GM12878 (cell line): Measurements from ENCODE around the gene ZMIZ1. TPM values are rescaled to one million over a fixed set of nuclear protein-coding genes. Genes with fewer than 3 reads are reported as not detected.

ENCODE experiments used
- BCL3 ChIP-seq: IDR thresholded peaks from 2 replicates; pipeline ENCODE4 v1.6.1; 2011; ENCODE audit warnings: borderline replicate concordance, low read depth, mild to moderate bottlenecking, moderate library complexity, low read length; ENCODE audit not compliant: insufficient read depth, poor library complexity, severe bottlenecking
- BHLHE40 ChIP-seq, 2 experiments: fragments of 450-650 bp in 1 of 2; IDR thresholded peaks; 2 replicates each; pipeline ENCODE4 v1.6.1; 2011 to 2017; ENCODE audit warnings: low read depth in 2 of 2, borderline replicate concordance in 1 of 2, improper control_type of control experiment in 1 of 2, low read length in 1 of 2, mild to moderate bottlenecking in 1 of 2
- BMI1 ChIP-seq: fragments of 450-650 bp; IDR thresholded peaks from 2 replicates; pipeline ENCODE4 v1.6.1; 2016; ENCODE audit warnings: mild to moderate bottlenecking, moderate library complexity, borderline replicate concordance
- CBX5 ChIP-seq: sonication (generic); IDR thresholded peaks from 2 replicates; pipeline ENCODE4 v1.6.1; 2016; ENCODE audit warnings: low read depth, moderate library complexity, mild to moderate bottlenecking, inconsistent platforms
- CHD2 ChIP-seq: IDR thresholded peaks from 2 replicates; pipeline ENCODE4 v1.6.1; 2011; ENCODE audit warnings: low read depth, low read length, improper control_type of control experiment, borderline replicate concordance
- CREB1 ChIP-seq: IDR thresholded peaks from 2 replicates; pipeline ENCODE4 v1.6.1; 2012; ENCODE audit warnings: low read depth, mild to moderate bottlenecking, inconsistent platforms
- EED ChIP-seq: sonication (generic); IDR thresholded peaks from 2 replicates; pipeline ENCODE4 v1.6.1; 2016; ENCODE audit warnings: antibody characterized with exemption, low read depth
- ELK1 ChIP-seq: IDR thresholded peaks from 2 replicates; pipeline ENCODE4 v1.6.1; 2012; ENCODE audit warnings: low read depth, low read length, improper control_type of control experiment
- GATAD2B ChIP-seq: fragments of 450-650 bp; conservative IDR thresholded peaks from 2 replicates; pipeline ENCODE4 v1.6.1; 2017; ENCODE audit warnings: low read depth, mild to moderate bottlenecking, moderate library complexity
- KAT2A ChIP-seq: conservative IDR thresholded peaks from 2 replicates; pipeline ENCODE4 v1.6.1; 2011; ENCODE audit warnings: low read depth, low read length; ENCODE audit not compliant: control insufficient read depth
- MXI1 ChIP-seq: fragments of 150-350 bp; IDR thresholded peaks from 2 replicates; pipeline ENCODE4 v1.6.1; 2011; ENCODE audit warnings: low read depth, mild to moderate bottlenecking, inconsistent platforms, low read length, improper control_type of control experiment
- NFXL1 ChIP-seq: fragments of 450-650 bp; IDR thresholded peaks from 2 replicates; pipeline ENCODE4 v1.6.1; 2017; ENCODE audit warnings: antibody characterized with exemption, mild to moderate bottlenecking, borderline replicate concordance
- NFYA ChIP-seq: IDR thresholded peaks from 2 replicates; pipeline ENCODE4 v1.6.1; 2011; ENCODE audit warnings: low read depth, mild to moderate bottlenecking, low read length, improper control_type of control experiment, borderline replicate concordance
- PML ChIP-seq: IDR thresholded peaks from 2 replicates; pipeline ENCODE4 v1.6.1; 2012; ENCODE audit warnings: low read length, inconsistent platforms
- POLR2AphosphoS2 ChIP-seq: IDR thresholded peaks from 2 replicates; pipeline ENCODE4 v1.6.1; 2011; ENCODE audit warnings: low read depth, mild to moderate bottlenecking, low read length, improper control_type of control experiment, moderate library complexity
- POU2F2 ChIP-seq: IDR thresholded peaks from 3 replicates; pipeline ENCODE4 v1.6.1; 2011; ENCODE audit warnings: low read depth, mild to moderate bottlenecking, low read length, borderline replicate concordance
- RAD21 ChIP-seq: IDR thresholded peaks from 2 replicates; pipeline ENCODE4 v1.6.1; 2011; ENCODE audit warnings: mild to moderate bottlenecking, low read depth, low read length, moderate library complexity; ENCODE audit not compliant: insufficient read depth
- REST ChIP-seq: IDR thresholded peaks from 2 replicates; pipeline ENCODE4 v1.6.1; 2012; ENCODE audit warnings: mild to moderate bottlenecking, low read depth, low read length
- RUNX3 ChIP-seq: IDR thresholded peaks from 2 replicates; pipeline ENCODE4 v1.6.1; 2012; ENCODE audit warnings: low read length, inconsistent platforms
- STAT1 ChIP-seq: fragments of 450-650 bp; conservative IDR thresholded peaks from 2 replicates; pipeline ENCODE4 v1.6.1; 2014; ENCODE audit warnings: antibody characterized with exemption, mild to moderate bottlenecking
- SUZ12 ChIP-seq: fragments of 200-600 bp; sonication (generic); IDR thresholded peaks from one replicate; pipeline ENCODE4 v1.6.1; 2018; ENCODE audit warnings: antibody characterized with exemption, mild to moderate bottlenecking; ENCODE audit not compliant: unreplicated experiment
- TCF3 ChIP-seq: IDR thresholded peaks from 2 replicates; pipeline ENCODE4 v1.6.1; 2012; ENCODE audit warnings: low read depth, mild to moderate bottlenecking, low read length, borderline replicate concordance; ENCODE audit not compliant: insufficient read depth
- YBX1 ChIP-seq: fragments of 450-650 bp; IDR thresholded peaks from 2 replicates; pipeline ENCODE4 v1.6.1; 2016; ENCODE audit warnings: antibody characterized with exemption
- ZNF207 ChIP-seq: fragments of 450-650 bp; IDR thresholded peaks from 2 replicates; pipeline ENCODE4 v1.6.1; 2014; ENCODE audit warnings: antibody characterized with exemption, mild to moderate bottlenecking, borderline replicate concordance
- ZNF622 ChIP-seq: fragments of 450-650 bp; IDR thresholded peaks from 2 replicates; pipeline ENCODE4 v1.6.1; 2017; ENCODE audit warnings: mild to moderate bottlenecking, inconsistent platforms
- polyA plus RNA-seq, 11 experiments: library from polyadenylated mRNA; depleted of rRNA in 4 of 11; unstranded in 6 of 11; stranded (reverse) in 5 of 11; fragments of >200 nt; fragmentation: Nextera tagmentation in 4 of 11; fragmentation: Illumina TruSeq in 1 of 11; extraction: Ambion mirVana in 4 of 11; extraction: Trizol in 1 of 11; gene quantifications; 1 replicate in 1 of 11; 2 replicates in 10 of 11; pipeline versions ENCODE4 v1.2.1 to v1.2.3, GENCODE V29; 2011 to 2016; ENCODE audit warnings: inconsistent platforms in 2 of 11, missing spikeins in 2 of 11, low read depth in 1 of 11
- total RNA-seq, 4 experiments: library from RNA; depleted of rRNA in 3 of 4; stranded (reverse); fragments of >200 nt in 3 of 4; fragmentation: Illumina TruSeq in 1 of 4; extraction: Trizol in 1 of 4; gene quantifications; 2 replicates each; pipeline versions ENCODE4 v1.2.1 to v1.2.3, GENCODE V29; 2013 to 2021

The ZMIZ1 gene
- total and polyA plus RNA-seq, 10 of the 15 experiments (the other 5 are each of a cell fraction or from before 2014, with no cell fraction given), result 3.1 to 82.3 (median 14.9) TPM

GRCh38 chr10:79266543-79267312, 198.0 kb downstream of the ZMIZ1 start (continued):
- TF ChIP-seq NFXL1 (no peak), NFYA (no peak), ZNF207 (no peak), CHD2 (no peak), GATAD2B (peak; percentile 78), BMI1 (no peak), YBX1 (no peak), ELK1 (0 out of 2 replicates have a peak, but pooled peaks have one; percentile 15), MXI1 (0 out of 2 replicates have a peak, but pooled peaks have one; percentile 50), ZNF622 (no peak), CREB1 (no peak), SUZ12 (no peak), TCF3 (peak; percentile 83; the same call in 1 of the 2 replicates), RUNX3 (peak; percentile 93), BHLHE40 (IDR thresholded peaks at IDR 0.05; ENCODE audit: borderline replicate concordance in 1 of 2, low read depth in 2 of 2, low read length in 1 of 2) (peak; percentile 25 to 65; a peak in 3 of 4 replicates), PML (no peak), CBX5 (no peak), POLR2AphosphoS2 (no peak; the same call in 1 of the 2 replicates), STAT1 (no peak), POU2F2 (peak; percentile 76; the same call in 2 of the 3 replicates), RAD21 (no peak), BCL3 (peak; percentile 81), REST (no peak), KAT2A (no peak), EED (peak; percentile 100)
